ENCODE data around the gene ELFN1. TPM values are rescaled to one million over a fixed set of nuclear protein-coding genes. Genes with fewer than 3 reads are reported as not detected.

Gene ELFN1
- total RNA-seq, 4 donors from 2014 or later, result 0.38 to 3.3 (median 0.48) TPM

GRCh38 chr7:1709900-1710299 lies 39.8 kb downstream of the ELFN1 start:
- Histone ChIP-seq H3K36me3 (no peaks in the 10 kb centered on the region), H3K9me3 (peaks cover 0 to 9% (median 9%) of the 10 kb centered on the region in 3 donors), H3K4me3 (no peak overlapping the region), H3K4me1 (no peaks in the 10 kb centered on the region), H3K27me3 (peaks cover 0 to 19% (median 0%) of the 10 kb centered on the region in 4 donors), H3K27ac (no peak overlapping the region)
- DNase-seq, result no peak
- TF ChIP-seq, protein P1, sequence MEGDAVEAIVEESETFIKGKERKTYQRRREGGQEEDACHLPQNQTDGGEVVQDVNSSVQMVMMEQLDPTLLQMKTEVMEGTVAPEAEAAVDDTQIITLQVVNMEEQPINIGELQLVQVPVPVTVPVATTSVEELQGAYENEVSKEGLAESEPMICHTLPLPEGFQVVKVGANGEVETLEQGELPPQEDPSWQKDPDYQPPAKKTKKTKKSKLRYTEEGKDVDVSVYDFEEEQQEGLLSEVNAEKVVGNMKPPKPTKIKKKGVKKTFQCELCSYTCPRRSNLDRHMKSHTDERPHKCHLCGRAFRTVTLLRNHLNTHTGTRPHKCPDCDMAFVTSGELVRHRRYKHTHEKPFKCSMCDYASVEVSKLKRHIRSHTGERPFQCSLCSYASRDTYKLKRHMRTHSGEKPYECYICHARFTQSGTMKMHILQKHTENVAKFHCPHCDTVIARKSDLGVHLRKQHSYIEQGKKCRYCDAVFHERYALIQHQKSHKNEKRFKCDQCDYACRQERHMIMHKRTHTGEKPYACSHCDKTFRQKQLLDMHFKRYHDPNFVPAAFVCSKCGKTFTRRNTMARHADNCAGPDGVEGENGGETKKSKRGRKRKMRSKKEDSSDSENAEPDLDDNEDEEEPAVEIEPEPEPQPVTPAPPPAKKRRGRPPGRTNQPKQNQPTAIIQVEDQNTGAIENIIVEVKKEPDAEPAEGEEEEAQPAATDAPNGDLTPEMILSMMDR (IDR thresholded peaks at IDR 0.05), result peak in 2 of 6 experiments; percentile 13 to 43
- no peak for TF ChIP-seq POLR2A (IDR thresholded peaks at IDR 0.05)
- WGBS, 2 donors, result 79 to 86% methylated on average over 4 of the region's 4 CpGs
- intact Hi-C loops (cut with DNase I), result no loop called here

DNA sequence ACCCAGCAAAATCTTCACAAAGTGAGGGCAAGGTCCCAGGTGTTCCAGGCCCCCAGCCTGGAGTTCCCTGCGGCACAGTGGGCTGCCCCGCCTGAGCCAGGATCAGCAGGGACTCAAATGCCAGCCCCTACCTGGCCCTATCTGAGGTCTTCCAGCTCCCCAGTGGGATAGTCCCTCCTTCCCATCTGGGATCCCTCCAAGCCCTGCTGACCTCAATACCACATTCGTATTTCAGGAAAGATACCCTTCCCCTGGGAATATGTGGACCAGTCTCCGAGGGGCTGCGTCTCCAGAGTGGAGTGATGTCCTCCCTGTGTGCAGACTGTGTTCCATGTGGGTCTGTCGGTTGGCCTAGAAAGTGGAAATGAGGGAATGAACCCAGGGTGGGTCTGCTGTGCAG lies 40.9 kb downstream of the ELFN1 start:
- WGBS, 2 donors, result 100% methylated on average over 1 of the region's 6 CpGs; no CpG with 5 or more reads in 1 of the 2 donors
- no peak overlapping the region for H3K4me3 ChIP-seq
- intact Hi-C loops (cut with DNase I), result no loop called here
- no peak for TF ChIP-seq POLR2A (IDR thresholded peaks at IDR 0.05)
- TF ChIP-seq, protein P1 (IDR thresholded peaks at IDR 0.05), result no peak
- H3K9me3 ChIP-seq, result peaks cover 0 to 9% (median 9%) of the 10 kb centered on the region in 3 donors
- no peak overlapping the region for H3K27ac ChIP-seq
- no peaks in the 10 kb centered on the region for H3K4me1 ChIP-seq
- no peak for DNase-seq
- H3K27me3 ChIP-seq, result peaks cover 0 to 22% (median 0%) of the 10 kb centered on the region in 4 donors
- no peaks in the 10 kb centered on the region for H3K36me3 ChIP-seq

- TF ChIP-seq, protein P1 (IDR thresholded peaks at IDR 0.05), result no peak
- TF ChIP-seq POLR2A (IDR thresholded peaks at IDR 0.05), result no peak
- DNase-seq, result no peak
- peaks cover 0 to 9% (median 9%) of the 10 kb centered on the region in 3 donors for H3K9me3 ChIP-seq
Measured at GRCh38 chr7:1712907-1713501, 42.9 kb downstream of the ELFN1 start.

DNA sequence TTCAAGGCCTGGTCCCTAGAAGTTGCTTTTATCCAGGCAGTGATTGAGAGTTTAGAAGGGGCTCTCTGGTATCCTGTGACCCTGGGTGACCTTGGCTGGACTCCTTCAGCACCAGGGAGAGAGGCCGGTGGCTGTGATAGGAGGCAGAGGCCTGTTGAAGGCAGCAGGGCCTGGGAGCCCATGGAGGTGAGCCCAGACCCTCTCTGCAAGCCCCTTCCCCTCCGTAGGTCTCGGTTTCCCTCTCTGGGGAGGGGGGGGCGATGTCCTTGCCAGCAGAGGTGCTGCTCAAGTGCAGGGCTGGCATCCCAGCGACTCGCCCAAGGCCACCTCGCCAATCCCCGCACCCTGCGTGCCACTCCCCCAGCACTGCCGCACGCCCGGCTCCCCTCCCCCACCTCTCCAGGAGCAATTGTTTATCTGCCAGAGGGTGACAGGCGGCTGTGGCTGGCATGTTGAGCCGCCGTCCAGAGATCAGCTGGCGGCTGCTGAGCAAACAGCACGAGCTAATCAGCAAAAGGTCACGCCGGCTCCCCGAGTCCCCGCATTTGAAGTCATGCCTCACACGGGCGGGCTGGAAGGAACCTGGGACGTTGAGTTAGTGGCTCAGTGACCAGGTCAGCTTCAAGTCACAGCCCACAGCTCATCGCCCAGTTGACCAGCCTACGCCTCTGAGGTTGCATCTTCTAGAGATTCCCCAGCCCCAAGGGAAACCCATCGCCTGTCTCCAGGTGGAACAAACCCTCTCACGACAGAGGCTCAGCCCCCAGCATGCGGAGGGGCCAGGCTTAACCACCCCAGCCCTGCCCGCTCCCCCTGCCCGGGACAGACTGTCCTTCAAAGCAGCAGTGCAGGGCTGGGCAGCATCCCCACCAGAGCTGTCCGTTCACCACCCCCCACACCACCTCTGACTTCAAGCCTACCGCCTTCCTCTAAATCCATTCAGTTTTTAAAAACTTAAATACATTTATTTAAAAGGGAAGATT lies 43.7 kb downstream of the ELFN1 start:
- Histone ChIP-seq H3K9me3 (peaks cover 0 to 9% (median 9%) of the 10 kb centered on the region in 3 donors), H3K4me1 (peaks cover 0 to 10% (median 0%) of the 10 kb centered on the region in 3 donors), H3K27ac (no peak overlapping the region), H3K36me3 (no peaks in the 10 kb centered on the region), H3K4me3 (no peak overlapping the region), H3K27me3 (peaks cover 0 to 23% (median 0%) of the 10 kb centered on the region in 4 donors)
- 76 to 81% methylated on average over 7 to 10 of the region's 33 CpGs for WGBS, 2 donors
- intact Hi-C loops (cut with DNase I), result no loop called here
- TF ChIP-seq, protein P1 (IDR thresholded peaks at IDR 0.05), result no peak
- no peak for DNase-seq

More at GRCh38 chr7:1712907-1713501, 42.9 kb downstream of the ELFN1 start:
- peaks cover 0 to 27% (median 0%) of the 10 kb centered on the region in 4 donors for H3K27me3 ChIP-seq
- no peak overlapping the region for H3K4me3 ChIP-seq
- H3K36me3 ChIP-seq, result no peaks in the 10 kb centered on the region
- peaks cover 0 to 10% (median 0%) of the 10 kb centered on the region in 3 donors for H3K4me1 ChIP-seq
- no peak overlapping the region for H3K27ac ChIP-seq
- intact Hi-C loops (cut with DNase I), result no loop called here
- WGBS, 2 donors, result 76 to 88% methylated on average over 16 to 17 of the region's 18 CpGs

Measured in esophagus squamous epithelium (tissue), 5 donors.